Fibroblast of villous mesenchyme (primary cell): ENCODE results near the gene RADIL. TPM values are rescaled to one million over a fixed set of nuclear protein-coding genes. Genes with fewer than 3 reads are reported as not detected.

Source experiments
- DNase-seq: peaks from one replicate; pipeline ENCODE4 v3.0.0-alpha.2; 2010; ENCODE audit warnings: low read depth
- H3K4me3 ChIP-seq: 2 replicates; pipeline ENCODE4 v1.5.1; 2011; ENCODE audit warnings: low read depth, mild to moderate bottlenecking, low read length
- total RNA-seq: library from RNA; depleted of rRNA; stranded (reverse); fragments of >200 nt; gene quantifications from 2 replicates; pipeline ENCODE4 v1.2.3, GENCODE V29; 2012
- TF ChIP-seq, protein P1 (sequence below): IDR thresholded peaks from 2 replicates; pipeline ENCODE4 v1.5.1; 2012; ENCODE audit warnings: low read depth, mild to moderate bottlenecking, low read length; ENCODE audit not compliant: insufficient read depth

RADIL gene
- total RNA-seq, 1 donor, result under 0.01 TPM

DNA sequence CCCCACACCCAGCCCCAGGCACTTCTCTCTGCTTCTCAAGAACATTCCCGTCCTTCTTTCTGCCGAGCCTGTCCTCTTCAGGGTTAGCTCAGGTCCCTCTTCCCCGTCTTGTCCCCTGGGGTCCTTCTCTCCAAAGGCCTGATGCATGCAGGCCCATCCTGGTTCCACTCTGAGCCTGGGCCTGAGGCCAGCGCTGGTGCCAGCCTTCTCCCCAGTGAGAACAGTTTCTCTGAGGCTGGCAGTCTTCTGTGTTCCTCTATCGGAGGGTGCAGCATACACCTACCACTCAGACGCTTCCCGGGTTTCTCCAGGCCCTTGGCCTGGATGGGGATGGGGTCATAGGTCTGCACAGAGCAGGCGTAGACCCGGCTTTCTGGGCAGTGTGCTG lies 93.4 kb downstream of the RADIL start:
- TF ChIP-seq, protein P1, sequence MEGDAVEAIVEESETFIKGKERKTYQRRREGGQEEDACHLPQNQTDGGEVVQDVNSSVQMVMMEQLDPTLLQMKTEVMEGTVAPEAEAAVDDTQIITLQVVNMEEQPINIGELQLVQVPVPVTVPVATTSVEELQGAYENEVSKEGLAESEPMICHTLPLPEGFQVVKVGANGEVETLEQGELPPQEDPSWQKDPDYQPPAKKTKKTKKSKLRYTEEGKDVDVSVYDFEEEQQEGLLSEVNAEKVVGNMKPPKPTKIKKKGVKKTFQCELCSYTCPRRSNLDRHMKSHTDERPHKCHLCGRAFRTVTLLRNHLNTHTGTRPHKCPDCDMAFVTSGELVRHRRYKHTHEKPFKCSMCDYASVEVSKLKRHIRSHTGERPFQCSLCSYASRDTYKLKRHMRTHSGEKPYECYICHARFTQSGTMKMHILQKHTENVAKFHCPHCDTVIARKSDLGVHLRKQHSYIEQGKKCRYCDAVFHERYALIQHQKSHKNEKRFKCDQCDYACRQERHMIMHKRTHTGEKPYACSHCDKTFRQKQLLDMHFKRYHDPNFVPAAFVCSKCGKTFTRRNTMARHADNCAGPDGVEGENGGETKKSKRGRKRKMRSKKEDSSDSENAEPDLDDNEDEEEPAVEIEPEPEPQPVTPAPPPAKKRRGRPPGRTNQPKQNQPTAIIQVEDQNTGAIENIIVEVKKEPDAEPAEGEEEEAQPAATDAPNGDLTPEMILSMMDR, result no peak
- H3K4me3 ChIP-seq, result no peak overlapping the region
- DNase-seq, result no peak

GRCh38 chr7:4789194-4790077 lies 94.1 kb downstream of the RADIL start:
- TF ChIP-seq, protein P1, result no peak
- no peak for DNase-seq
- no peak overlapping the region for H3K4me3 ChIP-seq

- TF ChIP-seq, protein P1, result no peak
- DNase-seq, result no peak
- no peak overlapping the region for H3K4me3 ChIP-seq
These were observed 94.8 kb downstream of the RADIL start for GRCh38 chr7:4788627-4789189.

DNA sequence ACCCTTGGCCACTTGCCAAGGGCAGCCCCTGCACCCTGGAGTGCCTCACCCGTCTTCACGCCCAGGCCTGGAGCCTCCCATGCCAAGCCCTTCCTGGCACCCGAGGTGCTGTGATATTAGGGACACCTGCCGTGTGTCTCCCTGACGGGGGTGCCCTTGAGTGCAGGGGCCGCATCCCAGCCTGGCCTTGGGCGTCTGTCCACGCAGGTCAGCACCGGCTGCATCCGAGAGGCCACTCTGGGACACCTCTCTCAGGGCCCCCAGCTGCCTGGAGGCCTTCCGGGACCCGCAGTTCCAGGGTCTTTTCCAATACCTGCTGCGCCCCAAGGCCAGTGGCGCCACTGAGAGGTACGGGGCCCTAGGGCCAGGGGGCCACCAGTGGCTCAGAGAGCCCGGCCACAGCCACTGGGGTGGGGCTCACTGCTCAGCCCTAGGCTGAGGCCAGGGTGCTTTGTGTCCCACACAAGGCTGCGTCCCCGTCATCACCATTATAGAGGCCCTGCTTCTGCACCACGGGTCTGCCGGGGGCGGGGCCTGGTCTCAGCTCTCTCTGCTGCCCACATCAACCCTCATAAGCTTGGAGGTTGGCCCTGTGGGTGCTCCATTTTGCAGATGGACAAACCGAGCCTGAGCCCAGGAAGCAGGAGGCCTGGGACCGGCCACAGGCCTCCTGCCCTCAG lies 95.4 kb downstream of the RADIL start:
- no peak overlapping the region for H3K4me3 ChIP-seq
- TF ChIP-seq, protein P1, result no peak
- DNase-seq, result no peak

DNA sequence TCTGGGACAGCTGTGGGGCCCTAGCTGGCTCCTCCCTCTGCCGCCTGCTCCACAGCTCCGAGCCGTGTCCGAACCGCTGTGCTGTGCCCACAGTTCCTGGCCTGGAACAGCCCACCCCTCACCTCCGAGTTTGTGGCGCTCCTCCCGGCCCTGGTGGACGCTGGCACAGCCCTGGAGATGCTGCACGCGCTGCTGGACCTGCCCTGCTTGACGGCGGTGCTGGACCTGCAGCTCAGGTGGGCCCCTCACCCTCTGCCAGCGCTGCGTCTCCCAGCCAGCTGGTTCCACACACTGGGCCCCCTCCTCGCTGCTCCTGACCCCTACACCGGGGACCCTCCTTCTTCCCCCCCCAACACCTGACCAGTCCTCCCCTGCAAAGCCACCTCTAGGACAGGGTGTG lies 96.0 kb downstream of the RADIL start:
- TF ChIP-seq, protein P1, result no peak
- no peak for DNase-seq
- no peak overlapping the region for H3K4me3 ChIP-seq

GRCh38 chr7:4786015-4786414 lies 97.5 kb downstream of the RADIL start:
- no peak overlapping the region for H3K4me3 ChIP-seq
- no peak for DNase-seq
- TF ChIP-seq, protein P1, result no peak
